ENCODE results near the gene ARID2. TPM values are rescaled to one million over a fixed set of nuclear protein-coding genes. Genes with fewer than 3 reads are reported as not detected.

The ARID2 gene
- total and polyA plus RNA-seq, 10 of the 15 experiments (the other 5 are each of a cell fraction or from before 2014, with no cell fraction given): 9.2 to 29.8 (median 20.3) TPM

DNA sequence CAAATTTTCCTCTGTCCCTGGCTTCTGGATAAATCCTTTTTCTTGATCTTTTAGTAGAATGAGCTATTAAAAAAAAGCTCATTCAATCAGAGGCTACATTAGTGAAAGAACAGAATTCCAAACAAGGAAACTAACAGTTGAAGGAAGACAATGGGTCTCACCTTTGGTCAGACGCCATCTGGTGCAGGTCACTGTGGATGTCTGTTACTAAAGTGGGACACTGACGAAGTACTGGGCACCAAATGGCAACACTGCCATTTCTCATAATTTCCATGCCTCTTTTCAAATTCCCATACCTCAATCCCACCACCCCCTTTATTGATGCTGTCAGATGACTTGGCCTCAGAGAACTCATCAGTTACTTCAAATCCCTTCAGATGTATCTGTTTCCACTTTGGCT lies 24.5 kb upstream of the ARID2 start:
- Histone ChIP-seq H3K27me3 (replicated peaks in 1 of 2; ENCODE audit: control insufficient read depth in 2 of 2, insufficient read depth in 2 of 2, low read length in 1 of 2) (no peaks in the 10 kb centered on the region), H3K4me2 (ENCODE audit: control insufficient read depth, insufficient read depth) (no peak overlapping the region), H3K36me3 (ENCODE audit: control insufficient read depth in 2 of 2, insufficient read depth in 2 of 2, low read length in 1 of 2) (no peaks in the 10 kb centered on the region), H3K9ac (ENCODE audit: control insufficient read depth, insufficient read depth, low read length) (no peak overlapping the region), H3K9me3 (replicated peaks; ENCODE audit: control insufficient read depth, insufficient read depth, low read length) (no peaks in the 10 kb centered on the region), H3K79me2 (ENCODE audit: control insufficient read depth, insufficient read depth, low read length) (no peaks in the 10 kb centered on the region), H3K4me3 (no peak overlapping the region), H3K4me1 (ENCODE audit: control insufficient read depth, insufficient read depth, low read length) (no peaks in the 10 kb centered on the region), H3K27ac (ENCODE audit: control insufficient read depth, insufficient read depth) (no peak overlapping the region), H2AFZ (ENCODE audit: control insufficient read depth, low read depth, low read length) (no peak overlapping the region), H4K20me1 (ENCODE audit: control insufficient read depth, insufficient read depth) (no peaks in the 10 kb centered on the region)
- no peak for FAIRE-seq
- 81% methylated on average over 2 of the region's 2 CpGs for WGBS (ENCODE audit: insufficient coverage, insufficient replicate concordance, low lambda C conversion rate, missing lambda C conversion rate)
- ATAC-seq: no peak
- ChIA-PET RAD21 (ENCODE audit: unreplicated experiment) (no interaction called here), SMC1A (ENCODE audit: uncharacterized antibody, unreplicated experiment) (no interaction called here), POLR2A (no interaction called here), CTCF (no interaction called here)
- intact Hi-C loops (cut with micrococcal nuclease; ENCODE audit: unreplicated experiment): no loop called here
- no peak for DNase-seq (ENCODE audit: low read depth, low spot score)
- TF ChIP-seq, protein P1, sequence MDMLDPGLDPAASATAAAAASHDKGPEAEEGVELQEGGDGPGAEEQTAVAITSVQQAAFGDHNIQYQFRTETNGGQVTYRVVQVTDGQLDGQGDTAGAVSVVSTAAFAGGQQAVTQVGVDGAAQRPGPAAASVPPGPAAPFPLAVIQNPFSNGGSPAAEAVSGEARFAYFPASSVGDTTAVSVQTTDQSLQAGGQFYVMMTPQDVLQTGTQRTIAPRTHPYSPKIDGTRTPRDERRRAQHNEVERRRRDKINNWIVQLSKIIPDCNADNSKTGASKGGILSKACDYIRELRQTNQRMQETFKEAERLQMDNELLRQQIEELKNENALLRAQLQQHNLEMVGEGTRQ (IDR thresholded peaks at IDR 0.05; ENCODE audit: borderline replicate concordance, low read depth, low read length): no peak
- TF ChIP-seq MTA2 (IDR thresholded peaks at IDR 0.05; ENCODE audit: low read depth): no peak
- TF ChIP-seq FOXM1 (IDR thresholded peaks at IDR 0.05; ENCODE audit: low read depth, low read length): no peak
- TF ChIP-seq NRF1 (conservative IDR thresholded peaks at IDR 0.05; ENCODE audit: low read depth, low read length): no peak
- no peak for TF ChIP-seq POLR2A (IDR thresholded peaks at IDR 0.05; ENCODE audit: low read depth, low read length)
- TF ChIP-seq TCF7 (IDR thresholded peaks at IDR 0.05; ENCODE audit: borderline replicate concordance): no peak
- TF ChIP-seq ZNF274 (IDR thresholded peaks at IDR 0.05; ENCODE audit: insufficient read depth, insufficient read length): no peak
- no peak for TF ChIP-seq POLR2AphosphoS5 (IDR thresholded peaks at IDR 0.05; ENCODE audit: low read length)
- TF ChIP-seq HDAC2 (IDR thresholded peaks at IDR 0.05): no peak
- no peak for TF ChIP-seq ZNF217 (IDR thresholded peaks at IDR 0.05)
- no peak for TF ChIP-seq TARDBP (IDR thresholded peaks at IDR 0.05; ENCODE audit: borderline replicate concordance)
- no peak for TF ChIP-seq CHD1 (IDR thresholded peaks at IDR 0.05; ENCODE audit: low read depth, low read length)
- TF ChIP-seq NR2F1 (conservative IDR thresholded peaks at IDR 0.05): no peak
- no TSS peak for BruUV-seq (replicated peaks)
- in situ Hi-C loops (cut with MboI): no loop called here
